OCI-M1 (cell line): ENCODE data around the gene LRMDA.

Experiments used
- DNase-seq: peaks from one replicate; lab custom pipeline; 2025; lab: John Stamatoyannopoulos, UW

LRMDA gene

DNA sequence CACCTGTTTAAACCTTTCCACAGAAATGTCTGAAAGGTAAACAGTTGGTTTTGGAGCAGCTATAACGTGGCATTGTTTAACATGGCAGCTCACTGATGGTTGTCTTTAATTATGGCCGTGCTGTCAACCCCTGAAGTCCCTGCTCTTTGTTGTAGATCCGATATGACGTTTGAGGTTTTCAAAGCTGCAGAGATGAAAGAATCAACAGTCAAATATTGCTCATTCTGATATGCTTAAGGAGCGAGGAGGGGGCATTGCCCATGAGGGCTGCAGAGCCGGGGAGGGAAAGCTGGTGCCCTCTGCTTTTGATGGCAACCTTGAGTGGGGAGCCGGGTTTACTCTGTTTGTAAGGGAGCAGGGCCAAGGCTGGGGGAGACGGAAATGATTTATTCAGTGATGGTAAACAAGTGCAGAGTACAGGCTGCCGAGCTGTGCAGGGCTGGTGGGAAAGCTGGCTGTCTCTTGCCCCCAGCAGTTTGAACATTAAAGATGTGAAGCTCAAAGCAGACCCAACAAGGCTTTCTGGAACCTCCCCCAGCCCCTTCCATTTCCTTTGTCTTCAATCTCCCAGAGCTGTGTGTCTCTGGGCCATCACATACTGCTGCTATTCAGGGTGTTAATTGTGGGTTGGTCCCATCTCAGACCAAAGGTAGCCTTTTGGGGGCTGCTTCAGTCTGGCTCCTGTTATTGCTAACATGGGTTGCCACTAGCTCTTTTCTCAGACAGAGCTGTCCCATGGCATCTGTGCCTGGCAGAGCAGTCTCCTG, 345.5 kb downstream of the LRMDA start:
- DNase-seq, result no peak

DNA sequence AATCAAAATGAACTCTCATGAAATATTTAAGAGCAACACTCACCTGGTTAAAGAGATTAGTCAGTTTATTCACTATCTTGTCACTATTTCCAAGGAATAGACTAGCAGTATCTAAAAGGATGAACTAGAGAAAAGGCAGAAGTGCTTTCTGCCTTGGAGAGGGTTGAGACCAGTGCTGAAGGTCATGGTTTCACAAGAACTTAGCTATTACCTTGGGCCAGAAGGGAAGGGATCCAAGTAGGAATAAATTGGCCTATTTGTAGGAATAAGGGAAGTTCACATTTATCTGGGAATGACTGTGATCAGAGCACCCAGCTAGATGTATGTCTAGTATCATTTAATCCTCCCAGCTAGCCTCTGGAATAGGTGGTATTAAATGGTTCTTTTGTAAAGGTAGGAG, 347.2 kb downstream of the LRMDA start:
- no peak for DNase-seq

DNA sequence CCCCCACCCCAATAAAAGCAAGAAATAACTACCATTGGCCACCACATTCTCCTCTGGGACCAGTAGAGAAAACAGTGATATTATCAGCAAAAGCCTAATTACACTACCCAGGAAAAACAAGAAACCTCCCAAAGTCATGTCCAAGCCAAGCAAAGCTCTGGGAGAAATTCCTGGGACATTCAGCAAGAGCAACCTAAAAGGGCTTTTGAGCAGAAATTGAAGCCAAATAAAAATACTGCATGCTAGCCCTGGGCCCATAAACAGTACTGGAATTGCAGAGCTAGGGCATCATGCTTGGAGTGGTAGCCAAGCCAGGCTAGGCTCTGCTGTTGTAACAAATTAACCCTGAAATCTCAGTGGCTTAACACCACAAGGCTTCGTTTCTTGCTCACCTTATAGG, 347.9 kb downstream of the LRMDA start:
- DNase-seq, result no peak

DNA sequence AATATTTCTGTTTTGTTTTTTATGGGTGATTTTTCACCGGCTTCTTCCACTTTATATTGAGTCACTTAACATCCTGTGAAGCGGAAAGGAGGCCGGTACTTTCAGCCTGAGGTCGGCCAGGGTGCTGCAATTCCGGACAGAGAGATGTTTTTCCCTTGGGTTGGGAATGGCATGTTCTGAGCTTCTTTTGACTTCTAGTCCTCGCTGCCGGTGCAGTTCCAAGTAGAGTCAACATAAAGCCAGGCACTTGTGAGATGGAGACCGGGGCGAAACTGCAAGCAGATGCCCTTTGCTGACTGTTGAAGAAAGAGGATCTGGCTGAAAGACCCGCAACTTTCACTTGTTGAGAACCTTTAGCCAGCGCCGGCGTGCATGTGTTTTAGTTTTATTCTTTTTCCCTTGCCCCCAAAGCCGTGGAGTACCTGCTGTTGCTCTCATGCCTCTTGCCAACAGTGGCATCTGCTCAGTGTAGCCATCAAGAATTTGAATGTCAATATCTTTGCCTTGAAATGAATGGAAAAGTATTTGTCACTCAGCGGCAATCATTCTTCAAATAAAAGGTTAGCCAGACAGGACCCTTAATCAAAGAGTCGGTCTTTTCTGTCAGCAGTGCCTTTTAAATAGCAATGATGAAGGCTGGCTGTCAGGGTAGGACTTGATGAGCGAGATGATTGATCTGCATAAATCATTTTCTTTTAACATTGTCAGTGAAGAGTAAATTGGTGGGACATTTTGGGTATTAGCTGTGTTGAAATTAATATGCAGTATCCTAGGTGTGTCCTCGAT, 351.2 kb downstream of the LRMDA start:
- no peak for DNase-seq

DNA sequence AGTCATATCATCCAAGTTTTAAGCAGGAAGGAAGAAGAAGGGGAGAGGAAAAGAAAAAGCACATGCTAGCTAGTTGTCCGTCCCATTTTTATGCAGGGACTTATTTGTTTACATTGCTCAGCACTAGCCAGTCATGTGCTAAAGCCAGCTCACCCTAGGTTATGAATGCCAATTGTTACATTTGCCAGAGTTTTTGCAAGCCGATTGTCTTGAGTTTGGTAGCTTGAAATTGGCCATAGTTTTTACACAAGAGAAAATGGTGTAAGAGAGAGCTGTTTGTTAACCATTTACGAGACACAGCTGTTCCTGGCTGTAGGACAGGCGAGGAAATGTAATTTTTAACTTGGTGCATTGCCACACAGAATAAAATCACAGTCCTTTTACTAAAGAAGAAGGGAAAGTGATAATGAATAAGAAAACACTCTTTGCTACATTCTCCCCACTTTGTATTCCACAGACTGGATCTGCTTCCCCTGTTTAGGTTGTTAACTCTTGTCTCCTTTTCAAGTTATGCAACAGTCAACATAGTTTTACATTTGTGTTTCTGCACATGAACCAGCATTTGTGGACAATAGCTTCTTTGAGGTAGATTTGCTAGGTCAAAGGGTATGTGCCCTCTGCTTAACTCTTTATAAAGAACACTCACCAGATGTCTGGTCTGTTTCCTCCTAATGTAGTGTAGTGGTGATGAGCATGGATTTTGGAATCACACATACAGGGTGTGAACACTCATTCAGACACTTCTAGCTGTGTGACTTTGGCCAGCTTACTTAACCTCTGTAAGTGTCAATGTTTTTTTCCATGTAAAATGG, 357.2 kb downstream of the LRMDA start:
- DNase-seq, result no peak

DNA sequence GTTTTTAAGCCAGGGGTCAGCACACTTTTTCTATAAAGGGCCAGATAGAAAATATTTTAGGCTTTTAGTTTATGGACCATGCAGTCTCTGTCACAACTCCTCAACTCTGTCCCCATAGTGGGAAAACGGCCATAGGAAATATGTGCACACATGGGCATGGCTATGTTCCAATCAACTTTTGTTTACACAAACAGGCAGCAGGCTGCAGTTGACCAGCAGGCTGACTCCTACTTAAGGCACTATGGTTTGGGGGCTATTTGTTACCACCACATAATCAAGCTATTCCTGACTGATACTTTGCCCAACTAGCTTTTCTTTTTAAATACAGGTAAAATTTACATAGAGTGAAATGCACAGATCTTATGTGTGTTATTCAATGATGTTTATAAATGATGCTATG, 362.4 kb downstream of the LRMDA start:
- DNase-seq, result no peak

DNA sequence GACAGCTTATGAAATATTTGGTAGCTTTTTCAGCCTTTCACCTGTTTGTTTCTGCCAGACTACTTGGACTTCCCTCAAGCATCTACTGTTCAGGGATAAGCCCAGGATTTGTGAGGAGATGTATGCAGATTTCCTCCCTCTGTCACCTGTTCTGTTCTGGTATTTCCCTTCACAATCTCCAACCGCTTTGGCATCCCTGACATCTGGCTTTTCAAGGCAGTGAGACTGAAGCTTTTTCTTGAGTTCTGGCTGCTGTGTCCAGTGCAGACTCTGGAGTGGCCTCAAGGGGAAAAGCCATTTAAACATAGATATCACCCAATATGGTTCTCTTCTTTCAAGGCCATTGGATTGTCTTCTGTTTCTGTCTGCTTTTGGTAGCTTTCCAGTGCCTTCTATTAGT, 369.7 kb downstream of the LRMDA start:
- DNase-seq, result no peak

DNA sequence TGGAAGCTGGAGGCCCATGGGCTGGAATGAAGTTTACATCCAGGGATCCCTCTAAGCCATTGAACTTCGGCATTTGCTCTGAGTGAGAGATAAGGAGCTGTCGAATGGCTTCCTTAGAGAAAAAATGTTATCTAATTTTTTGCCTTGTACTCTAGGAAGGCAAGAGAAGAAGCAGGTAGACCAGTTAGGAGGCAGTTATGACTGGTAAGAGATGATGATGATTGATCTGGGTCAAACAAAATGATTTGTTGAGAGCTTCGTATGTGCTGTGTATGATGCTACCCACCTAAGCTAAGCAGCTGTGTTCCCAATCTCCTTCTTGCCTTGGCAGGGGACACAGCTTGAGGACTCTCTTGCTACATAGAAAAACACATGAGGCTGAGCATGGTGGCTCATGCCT, 370.2 kb downstream of the LRMDA start:
- DNase-seq, result no peak

DNA sequence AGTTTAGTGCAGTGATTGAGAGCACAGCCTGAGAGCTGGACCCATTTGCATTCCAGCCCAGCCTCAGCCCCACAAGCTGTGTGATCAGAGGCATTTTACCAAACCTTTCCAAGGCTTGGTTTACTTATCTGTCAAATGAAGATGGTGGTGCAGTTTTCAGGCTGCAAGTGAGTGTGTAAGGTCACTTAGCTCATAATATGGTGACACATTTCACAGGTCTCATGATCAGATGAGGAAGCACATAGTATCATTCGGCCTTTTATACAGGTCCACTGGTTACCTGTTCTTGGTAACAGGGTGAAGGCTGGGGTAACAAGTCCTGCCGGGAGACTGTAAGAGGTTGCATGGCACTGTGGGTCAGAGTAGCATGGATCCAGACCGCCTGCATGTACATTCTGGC, 371.7 kb downstream of the LRMDA start:
- no peak for DNase-seq

DNA sequence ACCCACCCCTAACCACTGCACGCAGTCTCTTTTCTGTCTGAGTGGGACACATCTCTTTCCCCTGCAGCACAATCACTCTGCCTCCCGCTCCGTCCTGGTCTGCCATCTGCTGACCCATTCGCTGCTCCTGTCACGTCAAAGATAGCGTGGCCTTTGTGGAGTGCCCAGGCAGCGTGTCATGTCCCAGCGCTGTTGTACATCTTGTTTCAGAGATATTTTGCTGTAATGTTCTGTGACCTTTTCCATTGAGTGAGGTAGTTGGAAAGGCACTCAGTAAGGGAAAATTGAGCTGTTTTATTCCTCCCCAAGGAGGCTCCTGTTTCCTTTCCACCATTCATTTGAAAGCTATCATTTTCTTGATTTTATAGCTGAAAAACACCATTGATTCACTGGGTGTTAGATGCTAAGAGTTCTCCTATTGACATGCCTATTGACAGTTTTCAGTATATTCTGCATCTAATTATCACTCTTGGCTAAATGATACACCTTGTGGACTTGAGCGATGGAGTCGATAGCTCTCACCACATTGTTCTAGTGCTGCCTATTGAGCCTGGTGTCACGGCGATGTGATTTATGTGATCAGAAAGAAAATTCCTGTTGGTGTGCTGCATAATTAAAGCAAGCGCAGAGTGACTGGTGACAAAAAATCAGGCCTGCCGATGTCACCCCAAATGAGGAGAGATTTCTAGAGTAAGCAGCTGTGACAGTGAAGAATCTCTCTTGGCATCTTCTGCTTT, 372.6 kb downstream of the LRMDA start:
- DNase-seq, result no peak

DNA sequence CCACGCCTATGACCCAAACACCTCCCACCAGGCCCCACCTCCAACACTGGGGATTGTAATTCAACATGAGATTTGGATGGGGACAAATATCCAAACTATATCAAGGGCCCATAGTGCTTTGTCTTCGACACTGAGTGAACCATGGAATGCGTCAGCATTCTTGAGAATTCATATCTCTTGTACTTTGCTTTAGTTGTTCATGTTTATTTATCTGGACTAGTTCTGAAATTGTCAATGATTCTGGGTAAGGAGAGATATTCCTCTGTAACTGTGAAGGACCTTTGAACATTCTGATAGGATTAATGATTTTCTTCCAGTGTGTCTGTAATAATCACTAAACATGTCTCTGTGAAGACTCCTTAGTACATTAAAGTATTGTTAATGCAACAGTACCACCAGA, 374.8 kb downstream of the LRMDA start:
- no peak for DNase-seq

DNA sequence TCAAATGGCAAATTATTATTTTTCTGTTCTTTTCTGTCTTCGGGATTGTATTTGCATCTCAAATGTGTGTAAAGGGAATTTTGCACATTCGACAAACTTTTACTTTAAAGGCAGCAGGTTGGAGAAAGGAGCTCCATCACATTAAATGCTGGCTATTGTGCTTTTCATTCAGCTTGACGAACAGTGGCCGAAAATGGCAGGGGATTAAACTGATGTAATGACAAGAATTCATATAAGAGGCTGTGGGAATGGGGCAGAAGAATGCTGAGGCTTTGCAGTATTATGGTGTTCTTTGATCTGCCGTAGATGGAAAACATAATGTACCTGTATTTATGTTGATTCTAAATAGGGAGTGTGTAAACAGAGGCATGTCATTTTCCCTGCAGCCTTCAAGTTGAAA, 376.0 kb downstream of the LRMDA start:
- no peak for DNase-seq

DNA sequence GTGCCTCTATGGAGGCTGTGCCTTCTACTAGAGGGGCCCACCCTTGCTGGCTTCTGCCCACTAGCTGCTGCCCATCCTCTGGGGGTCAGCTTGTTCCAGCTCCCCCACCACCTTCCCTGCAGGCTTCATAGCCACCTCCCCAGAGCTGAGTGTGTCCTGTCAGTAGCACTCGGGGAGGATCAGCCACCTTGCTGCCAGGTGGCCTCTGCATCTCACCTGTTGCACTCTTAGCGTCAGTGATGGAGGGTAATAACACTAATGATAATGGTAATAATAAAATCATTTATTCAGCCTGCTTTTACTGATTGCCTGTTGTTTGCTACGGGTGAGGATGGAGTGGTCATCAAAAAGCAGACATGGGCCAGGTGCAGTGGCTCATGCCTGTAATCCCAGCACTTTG, 377.6 kb downstream of the LRMDA start:
- no peak for DNase-seq

DNA sequence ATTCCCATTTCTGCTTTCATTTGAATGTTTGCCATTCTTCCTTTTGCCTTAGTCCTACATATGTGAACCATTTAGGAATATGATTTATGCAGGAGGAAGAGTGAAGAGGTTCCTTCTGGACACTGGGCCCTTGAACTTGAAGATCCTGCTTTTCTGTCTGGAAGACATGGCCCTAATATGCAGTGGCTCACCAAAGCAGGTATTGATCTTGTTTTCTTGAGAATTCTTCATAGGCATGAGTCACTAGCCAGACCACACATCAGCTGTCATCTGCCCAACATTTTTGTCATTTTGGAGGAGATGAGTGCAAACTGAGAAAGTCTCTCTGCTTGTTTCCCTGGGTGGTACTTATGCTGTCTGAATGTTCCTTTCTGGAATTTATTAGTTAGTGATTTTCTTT, 382.6 kb downstream of the LRMDA start:
- no peak for DNase-seq

DNA sequence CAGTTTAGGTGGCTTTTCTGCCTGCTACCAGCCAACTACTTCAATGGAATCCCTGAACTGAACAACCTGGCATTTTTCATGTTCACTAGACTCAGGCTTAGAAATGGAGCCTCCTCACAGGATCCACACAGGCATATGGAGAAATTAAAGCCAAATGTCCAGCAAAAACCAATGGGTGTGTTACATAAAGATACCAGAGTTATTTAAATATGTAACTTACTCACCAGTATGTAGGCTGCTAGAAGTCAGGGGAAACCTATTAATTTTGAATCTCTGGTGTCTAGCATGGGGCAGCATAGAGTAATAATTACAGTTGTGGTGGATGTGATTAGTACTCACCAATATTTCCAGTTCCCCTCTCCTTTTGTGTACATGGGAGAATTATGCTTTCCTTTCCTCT, 383.6 kb downstream of the LRMDA start:
- DNase-seq, result no peak

DNA sequence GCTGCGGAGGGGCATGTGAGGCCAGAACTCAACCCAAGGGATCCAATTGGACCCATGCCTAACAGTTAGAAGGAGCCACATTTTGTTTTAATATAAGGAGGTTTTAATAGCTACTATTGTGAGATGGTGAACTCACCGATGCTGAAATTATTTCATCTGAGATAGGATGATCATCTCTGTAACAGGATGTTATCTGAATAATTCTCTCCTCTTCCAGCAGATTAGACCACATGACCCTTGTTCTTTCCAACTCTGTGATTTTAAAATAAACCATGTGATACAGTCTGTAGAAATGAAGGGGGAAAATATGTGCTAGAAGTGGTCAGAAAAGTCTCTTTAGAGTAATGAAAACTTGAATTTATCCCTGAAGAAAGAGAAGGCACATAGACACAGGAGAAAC, 385.8 kb downstream of the LRMDA start:
- DNase-seq, result no peak

DNA sequence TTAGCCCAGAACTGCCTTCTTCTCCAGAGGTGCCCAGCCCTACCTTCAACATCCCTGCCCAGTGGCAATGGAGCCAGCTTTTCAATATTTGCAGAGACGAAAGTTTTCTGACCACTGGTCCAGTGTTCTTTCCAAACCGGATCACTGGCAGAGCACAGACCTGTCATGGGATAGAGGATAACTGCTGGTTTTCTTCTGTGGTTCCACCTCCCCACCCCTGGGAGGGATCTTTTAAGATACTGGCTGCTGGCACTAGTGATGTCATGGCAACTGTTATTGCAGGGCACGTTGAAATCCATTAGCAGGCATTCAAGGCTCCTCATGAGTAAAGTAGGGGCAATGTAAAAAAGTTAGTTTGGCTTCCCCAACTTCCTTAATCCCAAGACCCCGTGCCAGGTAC, 387.1 kb downstream of the LRMDA start:
- DNase-seq, result no peak

DNA sequence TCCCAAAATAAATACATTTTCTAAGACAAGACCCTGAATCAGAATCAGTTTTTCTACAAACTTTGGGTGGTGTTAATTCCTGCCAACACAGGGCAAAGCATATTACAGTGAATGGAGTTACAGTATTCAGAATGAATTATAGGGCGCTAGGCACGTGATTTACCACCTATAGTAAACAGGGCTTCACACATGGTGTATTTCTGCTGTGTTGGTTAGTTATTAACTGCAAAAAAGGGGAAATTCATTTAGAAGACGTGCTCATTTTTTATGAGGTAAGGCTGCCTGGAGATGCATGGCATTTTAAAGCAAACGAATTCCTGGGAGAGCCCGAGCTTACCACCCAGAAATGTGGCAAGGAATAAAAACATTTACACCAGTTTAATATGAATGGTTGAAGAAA, 393.8 kb downstream of the LRMDA start:
- no peak for DNase-seq

DNA sequence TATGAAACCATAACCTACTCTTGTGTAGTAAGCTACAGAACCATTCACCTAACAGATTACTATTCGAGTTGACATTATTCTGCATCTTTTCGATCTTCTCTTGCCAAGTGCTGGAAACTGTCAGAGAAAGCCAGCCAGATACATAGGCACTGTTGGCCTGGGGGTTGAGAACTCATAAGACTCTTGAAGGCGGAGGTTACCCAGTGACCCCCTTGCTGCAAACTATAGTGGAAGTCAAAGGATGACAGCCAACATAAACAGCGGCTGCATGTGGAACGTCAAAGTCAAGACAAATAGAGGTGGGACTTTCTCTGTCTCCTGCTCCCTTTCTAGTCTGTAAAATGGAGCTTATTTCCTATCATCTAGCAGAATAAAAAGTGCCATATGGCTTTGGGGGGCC, 394.2 kb downstream of the LRMDA start:
- DNase-seq, result no peak

DNA sequence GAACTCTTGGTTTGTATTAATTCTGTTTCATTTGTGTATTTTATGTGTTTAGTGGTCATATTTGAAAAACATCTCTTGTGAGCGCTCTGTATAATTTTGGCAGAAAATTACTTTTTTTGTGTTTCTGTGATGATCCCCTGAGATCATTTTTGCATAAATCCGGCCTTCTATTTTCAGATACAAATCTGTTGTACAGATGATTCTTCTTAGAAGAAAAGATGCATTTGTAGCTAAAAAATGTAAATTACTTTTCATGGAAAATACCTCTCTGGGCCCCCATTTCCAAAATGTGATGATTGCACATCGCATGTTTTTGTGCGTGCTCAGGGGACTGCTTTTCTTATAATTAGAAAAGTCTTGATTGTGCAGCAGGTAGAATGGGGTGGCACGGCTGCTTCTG, 395.4 kb downstream of the LRMDA start:
- no peak for DNase-seq

DNA sequence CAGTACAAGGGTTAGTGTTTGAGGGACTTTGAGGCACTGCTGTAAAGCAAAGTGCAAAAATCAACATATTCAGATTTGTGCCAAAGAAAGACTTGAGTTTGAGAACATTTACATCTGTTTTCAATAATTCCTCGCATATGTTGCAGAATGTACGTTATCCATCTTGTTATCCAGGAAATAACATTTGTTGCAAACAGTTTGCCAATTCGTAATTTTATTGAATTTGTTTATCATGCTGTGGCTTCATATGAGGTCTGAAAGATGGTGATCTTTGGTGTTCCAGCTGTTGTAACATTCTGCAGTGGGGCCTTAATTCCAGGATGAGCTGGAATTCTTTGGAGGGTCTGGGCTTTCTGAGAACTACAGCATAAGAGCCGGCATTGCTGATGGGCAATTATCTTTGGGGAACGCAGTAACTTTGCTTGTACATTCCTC, 396.2 kb downstream of the LRMDA start:
- no peak for DNase-seq

DNA sequence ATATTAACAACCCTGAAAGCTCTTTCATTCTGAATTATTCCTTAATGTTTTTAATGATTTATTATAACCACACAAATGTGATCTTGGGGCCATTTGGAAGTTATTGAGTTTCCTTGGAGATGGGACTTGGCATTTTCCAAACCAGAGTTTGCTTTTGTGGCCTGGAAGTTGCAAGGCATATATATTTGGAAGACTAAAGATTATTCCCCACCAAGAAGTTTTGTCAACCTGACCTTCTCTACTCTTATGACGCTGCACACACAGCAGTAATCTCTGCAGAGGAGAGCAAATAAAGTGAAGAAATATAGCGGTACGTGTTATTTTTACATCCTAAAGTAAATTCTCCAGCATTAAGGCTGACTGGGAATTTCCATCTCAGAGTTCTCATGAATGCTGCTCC, 397.0 kb downstream of the LRMDA start:
- DNase-seq, result no peak
